Spleen (tissue), 7 donors: ENCODE results near the gene C1orf159.
"Not testable (repeated sequence)": the region's sequence is repeated elsewhere in the genome, so short reads cannot be mapped to it uniquely, and the experiment has no call there.

ENCODE experiments used
- CTCF ChIP-seq, 11 experiments: fragments of 200-600 bp in 7 of 11; fragments of 450-650 bp in 4 of 11; sonication (generic) in 4 of 11; IDR thresholded peaks in 8 of 11; conservative IDR thresholded peaks in 3 of 11; 1 replicate in 7 of 11; 2 replicates in 4 of 11; pipeline versions ENCODE4 v1.4.0 to v1.8.0; 2016 to 2021; ENCODE audit warnings: antibody characterized with exemption in 11 of 11, inconsistent platforms in 4 of 11, mild to moderate bottlenecking in 1 of 11
- POLR2A ChIP-seq, 3 donors: fragments of 450-650 bp; IDR thresholded peaks; one replicate each; pipeline ENCODE4 v1.5.1; 2017; ENCODE audit warnings: antibody characterized with exemption in 3 of 3, mild to moderate bottlenecking in 1 of 3
- POLR2AphosphoS5 ChIP-seq, 3 donors: sonication (generic); formaldehyde crosslinking; IDR thresholded peaks; one replicate each; pipeline ENCODE4 v1.5.1; 2017; ENCODE audit warnings: antibody characterized with exemption in 3 of 3
- donor health status: DM: no; HTN: no; CAD: no; lungs with moderate emphysema.
- donor health status: DM: no; HTN: no; CAD: no.
- donor health status: DM: no; HTN: no; CAD: no.

- not testable (repeated sequence) for TF ChIP-seq POLR2AphosphoS5 (IDR thresholded peaks at IDR 0.05); CTCF (IDR thresholded peaks at IDR 0.05 in 8 of 11, conservative IDR thresholded peaks at IDR 0.05 in 3 of 11); POLR2A (IDR thresholded peaks at IDR 0.05)
Observed at GRCh38 chr1:1153215-1153614, 37.3 kb upstream of the C1orf159 start.
